GM23338 (cell line): ENCODE data around the gene SETBP1. TPM values are rescaled to one million over a fixed set of nuclear protein-coding genes. Genes with fewer than 3 reads are reported as not detected.

Experiments
- ATAC-seq: fragments of 200-7000 bp; cut with Tn5 transposase; 3 replicates; pipeline ENCODE4 v1.9.1; 2020
- DNase-seq: peaks from one replicate; pipeline ENCODE4 v3.0.0-alpha.2; 2015; ENCODE audit warnings: low spot score
- H2AFZ ChIP-seq: fragments of 200-600 bp; sonication (generic); 2 replicates; pipeline ENCODE4 v1.8.0; 2016; ENCODE audit warnings: antibody characterized with exemption, mild to moderate bottlenecking, moderate library complexity
- H3F3A ChIP-seq: fragments of 200-600 bp; sonication (generic); replicated peaks from 2 replicates; pipeline ENCODE4 v1.8.0; 2017; ENCODE audit warnings: antibody characterized with exemption, mixed run types, low read depth
- H3K27ac ChIP-seq: fragments of 200-600 bp; sonication (generic); 2 replicates; pipeline ENCODE4 v1.6.1; 2016; ENCODE audit warnings: low read depth
- H3K27me3 ChIP-seq: fragments of 200-600 bp; sonication (generic); 2 replicates; pipeline ENCODE4 v1.8.0; 2016; ENCODE audit warnings: mild to moderate bottlenecking, mixed run types, moderate library complexity; ENCODE audit not compliant: insufficient read depth
- H3K36me3 ChIP-seq: fragments of 200-600 bp; sonication (generic); 2 replicates; pipeline ENCODE4 v1.8.0; 2016; ENCODE audit warnings: mild to moderate bottlenecking; ENCODE audit not compliant: insufficient read depth
- H3K4me1 ChIP-seq: fragments of 200-600 bp; sonication (generic); 2 replicates; pipeline ENCODE4 v1.8.0; 2016; ENCODE audit warnings: mild to moderate bottlenecking, moderate library complexity; ENCODE audit not compliant: insufficient read depth
- H3K4me2 ChIP-seq: fragments of 200-600 bp; sonication (generic); 2 replicates; pipeline ENCODE4 v1.7.1; 2017; ENCODE audit warnings: mixed run types
- H3K4me3 ChIP-seq: fragments of 200-600 bp; sonication (generic); 2 replicates; pipeline ENCODE4 v1.6.1; 2016; ENCODE audit warnings: mixed run types
- H3K79me2 ChIP-seq: fragments of 200-600 bp; sonication (generic); replicated peaks from 2 replicates; pipeline ENCODE4 v1.8.0; 2017; ENCODE audit warnings: mild to moderate bottlenecking; ENCODE audit not compliant: insufficient read depth
- H3K9me2 ChIP-seq: fragments of 200-600 bp; sonication (generic); 2 replicates; pipeline ENCODE4 v1.8.0; 2017; ENCODE audit not compliant: insufficient read depth
- H4K20me1 ChIP-seq: fragments of 200-600 bp; sonication (generic); replicated peaks from 2 replicates; pipeline ENCODE4 v1.8.0; 2017; ENCODE audit warnings: mild to moderate bottlenecking; ENCODE audit not compliant: insufficient read depth
- H3K27ac Mint-ChIP-seq: 2 replicates; pipeline ENCODE4 v1.8.0; 2020; ENCODE audit warnings: inconsistent platforms, mild to moderate bottlenecking, moderate library complexity, mixed read lengths
- H3K27me3 Mint-ChIP-seq: 3 replicates; pipeline ENCODE4 v1.8.0; 2022; ENCODE audit warnings: low read depth, mild to moderate bottlenecking, moderate library complexity, mixed read lengths, inconsistent platforms; ENCODE audit not compliant: insufficient read depth, poor library complexity
- H3K36me3 Mint-ChIP-seq: 3 replicates; pipeline ENCODE4 v1.8.0; 2021; ENCODE audit warnings: low read depth, mild to moderate bottlenecking, inconsistent platforms, moderate library complexity, mixed read lengths
- H3K4me1 Mint-ChIP-seq: 3 replicates; pipeline ENCODE4 v1.8.0; 2020; ENCODE audit warnings: mild to moderate bottlenecking, inconsistent platforms, mixed read lengths
- H3K4me3 Mint-ChIP-seq: 3 replicates; pipeline ENCODE4 v1.8.0; 2021; ENCODE audit warnings: moderate library complexity, mild to moderate bottlenecking, inconsistent platforms, mixed read lengths
- H3K9me3 Mint-ChIP-seq: 3 replicates; pipeline ENCODE4 v1.8.0; 2020; ENCODE audit warnings: moderate library complexity, mild to moderate bottlenecking, inconsistent platforms, mixed read lengths
- ETS1 ChIP-seq: IDR thresholded peaks from 2 replicates; pipeline ENCODE4 v1.6.1; 2016; ENCODE audit warnings: antibody characterized with exemption
- EZH2 ChIP-seq: fragments of 200-600 bp; sonication (generic); IDR thresholded peaks from one replicate; pipeline ENCODE4 v1.8.0; 2017; ENCODE audit warnings: antibody characterized with exemption, mild to moderate bottlenecking, low read depth; ENCODE audit not compliant: unreplicated experiment
- EZH2phosphoT487 ChIP-seq: fragments of 200-600 bp; sonication (generic); IDR thresholded peaks from one replicate; pipeline ENCODE4 v1.8.1; 2018; ENCODE audit warnings: antibody characterized with exemption; ENCODE audit not compliant: unreplicated experiment
- NANOG ChIP-seq: IDR thresholded peaks from 2 replicates; pipeline ENCODE4 v1.6.1; 2016; ENCODE audit warnings: antibody characterized with exemption, borderline replicate concordance
- STAT1 ChIP-seq: IDR thresholded peaks from one replicate; pipeline ENCODE4 v1.6.1; 2016; ENCODE audit warnings: antibody characterized with exemption; ENCODE audit not compliant: unreplicated experiment
- ZNF114 ChIP-seq: fragments of 250-450 bp; sonication (Bioruptor Pico); IDR thresholded peaks from 2 replicates; pipeline ENCODE4 v1.5.0; 2020; ENCODE audit warnings: mild to moderate bottlenecking, moderate library complexity
- ZNF462 ChIP-seq: fragments of 250-450 bp; sonication (Bioruptor Pico); IDR thresholded peaks from 2 replicates; pipeline ENCODE4 v1.5.0; 2020; ENCODE audit warnings: mild to moderate bottlenecking, moderate library complexity
- polyA plus RNA-seq: library from polyadenylated mRNA; unstranded; fragments of >200 nt; fragmentation: Nextera tagmentation; extraction: Ambion mirVana; gene quantifications from 2 replicates; pipeline ENCODE4 v1.2.1, GENCODE V29; 2016
- total RNA-seq: library from RNA; depleted of rRNA; stranded (reverse); fragments of >200 nt; shearing (Covaris generic); gene quantifications from 2 replicates; pipeline ENCODE4 v1.2.3, GENCODE V29; 2014
- TF ChIP-seq, protein P1 (sequence below): IDR thresholded peaks from one replicate; pipeline ENCODE4 v1.6.1; 2018; ENCODE audit warnings: antibody characterized with exemption; ENCODE audit not compliant: unreplicated experiment

The SETBP1 gene
- total and polyA plus RNA-seq, 2 experiments from 2014 or later = 1.6 to 5.5 TPM

- Histone ChIP-seq H3K27me3 (no peaks in the 10 kb centered on the region), H3K4me2 (no peak overlapping the region), H3K4me1 (peaks cover 5% of the 10 kb centered on the region), H3K4me3 (no peak overlapping the region), H3K9me2 (no peaks in the 10 kb centered on the region), H3K27ac (no peak overlapping the region), H3F3A (no peaks in the 10 kb centered on the region), H4K20me1 (no peaks in the 10 kb centered on the region), H3K36me3 (no peaks in the 10 kb centered on the region), H2AFZ (no peak overlapping the region), H3K79me2 (no peaks in the 10 kb centered on the region)
- Mint-ChIP-seq H3K9me3 (no peaks in the 10 kb centered on the region), H3K27ac (no peak overlapping the region), H3K36me3 (no peaks in the 10 kb centered on the region), H3K4me3 (no peak overlapping the region), H3K27me3 (no peaks in the 10 kb centered on the region), H3K4me1 (peaks cover 25% of the 10 kb centered on the region; the same call in 2 of the 3 replicates)
- ATAC-seq = no peak
- DNase-seq = no peak
- no peak for TF ChIP-seq EZH2
- TF ChIP-seq EZH2phosphoT487 = no peak
- no peak for TF ChIP-seq ZNF462 (CRISPR knock-in tag)
- no peak for TF ChIP-seq STAT1
- TF ChIP-seq, protein P1, sequence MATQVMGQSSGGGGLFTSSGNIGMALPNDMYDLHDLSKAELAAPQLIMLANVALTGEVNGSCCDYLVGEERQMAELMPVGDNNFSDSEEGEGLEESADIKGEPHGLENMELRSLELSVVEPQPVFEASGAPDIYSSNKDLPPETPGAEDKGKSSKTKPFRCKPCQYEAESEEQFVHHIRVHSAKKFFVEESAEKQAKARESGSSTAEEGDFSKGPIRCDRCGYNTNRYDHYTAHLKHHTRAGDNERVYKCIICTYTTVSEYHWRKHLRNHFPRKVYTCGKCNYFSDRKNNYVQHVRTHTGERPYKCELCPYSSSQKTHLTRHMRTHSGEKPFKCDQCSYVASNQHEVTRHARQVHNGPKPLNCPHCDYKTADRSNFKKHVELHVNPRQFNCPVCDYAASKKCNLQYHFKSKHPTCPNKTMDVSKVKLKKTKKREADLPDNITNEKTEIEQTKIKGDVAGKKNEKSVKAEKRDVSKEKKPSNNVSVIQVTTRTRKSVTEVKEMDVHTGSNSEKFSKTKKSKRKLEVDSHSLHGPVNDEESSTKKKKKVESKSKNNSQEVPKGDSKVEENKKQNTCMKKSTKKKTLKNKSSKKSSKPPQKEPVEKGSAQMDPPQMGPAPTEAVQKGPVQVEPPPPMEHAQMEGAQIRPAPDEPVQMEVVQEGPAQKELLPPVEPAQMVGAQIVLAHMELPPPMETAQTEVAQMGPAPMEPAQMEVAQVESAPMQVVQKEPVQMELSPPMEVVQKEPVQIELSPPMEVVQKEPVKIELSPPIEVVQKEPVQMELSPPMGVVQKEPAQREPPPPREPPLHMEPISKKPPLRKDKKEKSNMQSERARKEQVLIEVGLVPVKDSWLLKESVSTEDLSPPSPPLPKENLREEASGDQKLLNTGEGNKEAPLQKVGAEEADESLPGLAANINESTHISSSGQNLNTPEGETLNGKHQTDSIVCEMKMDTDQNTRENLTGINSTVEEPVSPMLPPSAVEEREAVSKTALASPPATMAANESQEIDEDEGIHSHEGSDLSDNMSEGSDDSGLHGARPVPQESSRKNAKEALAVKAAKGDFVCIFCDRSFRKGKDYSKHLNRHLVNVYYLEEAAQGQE = no peak
- TF ChIP-seq ETS1 = no peak
- TF ChIP-seq ZNF114 (CRISPR knock-in tag) = no peak
- TF ChIP-seq NANOG = no peak
Measured at GRCh38 chr18:44737623-44738022, 56.9 kb downstream of the SETBP1 start.
